Gastrocnemius medialis (tissue), 4 donors: ENCODE results near the gene BDKRB1. TPM values are rescaled to one million over a fixed set of nuclear protein-coding genes. Genes with fewer than 3 reads are reported as not detected.

Experiments used
- ATAC-seq, 2 donors: fragments of 150-250 bp; one replicate each; pipeline ENCODE4 v1.9.1; 2016
- DNase-seq, 2 donors: peaks; one replicate each; pipeline ENCODE4 v3.0.0-alpha.2; 2019
- H3K27ac ChIP-seq, 4 donors: fragments of 200-600 bp; sonication (generic); 1 replicate in 1 of 4; 2 replicates in 3 of 4; pipeline ENCODE4 v1.5.1; 2016 to 2018; ENCODE audit warnings: mild to moderate bottlenecking in 2 of 4, moderate library complexity in 1 of 4
- H3K27me3 ChIP-seq, 3 donors: fragments of 200-600 bp; sonication (generic) in 2 of 3; 1 replicate in 1 of 3; 2 replicates in 2 of 3; pipeline versions ENCODE4 v1.5.1 to v1.6.0; 2016 to 2019; ENCODE audit warnings: mild to moderate bottlenecking in 1 of 3, moderate library complexity in 1 of 3
- H3K36me3 ChIP-seq, 2 donors: fragments of 200-600 bp; sonication (generic) in 1 of 2; one replicate each; pipeline ENCODE4 v1.5.1; 2017 to 2018
- H3K4me1 ChIP-seq, 2 donors: fragments of 200-600 bp; sonication (generic) in 1 of 2; one replicate each; pipeline ENCODE4 v1.5.1; 2016 to 2017; ENCODE audit warnings: mild to moderate bottlenecking in 2 of 2
- H3K4me3 ChIP-seq, 4 donors: fragments of 200-600 bp; sonication (generic) in 3 of 4; 1 replicate in 1 of 4; 2 replicates in 3 of 4; pipeline ENCODE4 v1.5.1; 2016 to 2019; ENCODE audit warnings: mild to moderate bottlenecking in 2 of 4
- H3K9me3 ChIP-seq, 3 donors: fragments of 200-600 bp; sonication (generic) in 2 of 3; 1 replicate in 1 of 3; 2 replicates in 2 of 3; pipeline ENCODE4 v1.5.1; 2016 to 2019
- POLR2A ChIP-seq, 2 donors: fragments of 450-650 bp; IDR thresholded peaks; one replicate each; pipeline ENCODE4 v1.6.1; 2017; ENCODE audit warnings: antibody characterized with exemption in 2 of 2, mild to moderate bottlenecking in 2 of 2, moderate library complexity in 2 of 2
- in situ Hi-C, 4 donors: fragments of 200-750 bp; cut with MboI; loops; one replicate each; pipeline versions ENCODE4 v1.15.0 to v1.8.0; 2017; ENCODE audit warnings: low sequenced_read_pairs in 4 of 4
- intact Hi-C: fragments of 100-400 bp; cut with DNase I; formaldehyde crosslinking; loops from one replicate; pipeline ENCODE4 v1.15.1; 2023; ENCODE audit warnings: low total_unique reads
- total RNA-seq, 4 donors: library from RNA; depleted of rRNA; stranded (reverse); fragments of >200 nt; gene quantifications; one replicate each; pipeline versions ENCODE4 v1.1.0 to v1.2.3, GENCODE V29; 2016
- TF ChIP-seq, protein P1 (sequence below), 5 experiments: fragments of 450-650 bp in 3 of 5; fragments of 200-600 bp in 2 of 5; sonication (generic) in 2 of 5; IDR thresholded peaks in 4 of 5; conservative IDR thresholded peaks in 1 of 5; 1 replicate in 4 of 5; 2 replicates in 1 of 5; pipeline ENCODE4 v1.5.1; 2016 to 2019; ENCODE audit warnings: antibody characterized with exemption in 5 of 5, mild to moderate bottlenecking in 3 of 5, moderate library complexity in 3 of 5

Gene BDKRB1
- total RNA-seq, 4 donors from 2014 or later, result not detected

DNA sequence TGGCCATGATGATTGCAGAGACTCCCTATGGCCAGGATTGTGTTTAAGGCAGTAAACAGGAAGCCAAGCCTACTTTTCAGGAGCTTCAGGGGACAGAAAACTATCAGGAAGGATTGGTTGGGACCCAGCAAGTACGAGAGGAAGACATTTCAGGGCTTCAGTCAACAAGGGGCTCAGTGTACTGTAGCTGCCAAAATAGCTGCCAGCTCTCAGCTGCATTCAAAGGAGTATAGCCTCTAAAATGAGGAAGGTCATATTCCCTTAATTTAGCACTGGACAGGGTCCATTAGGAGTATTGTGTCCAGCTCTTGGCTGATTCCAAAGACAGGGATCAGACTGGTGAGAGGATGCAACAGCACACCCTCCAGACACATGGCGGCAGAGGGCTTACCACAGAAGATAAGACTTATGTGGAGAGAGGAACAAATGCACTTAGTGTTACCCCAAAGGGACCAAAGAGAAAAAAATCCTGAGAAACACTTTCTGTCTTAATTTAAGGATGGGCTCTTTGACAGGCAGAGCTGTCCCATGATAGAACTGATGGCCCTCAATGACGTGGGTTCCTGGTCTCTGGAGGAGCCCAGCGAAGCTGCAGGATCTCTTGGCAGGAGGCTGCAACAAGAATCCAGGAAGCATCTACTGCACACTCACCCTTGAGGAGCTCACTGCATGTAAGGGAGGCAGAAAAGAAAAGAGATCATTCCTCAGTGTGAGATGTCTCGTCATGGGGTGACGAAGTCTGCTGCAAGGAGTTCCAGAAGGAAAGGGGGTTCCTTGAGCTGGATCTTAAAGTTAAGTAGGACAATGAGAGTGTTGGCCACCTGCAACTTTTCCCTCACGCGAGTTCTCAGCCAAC, 14.8 kb downstream of the BDKRB1 start:
- H3K4me3 ChIP-seq, result no peak overlapping the region
- DNase-seq (no peak), ATAC-seq (no peak)
- no peak for TF ChIP-seq POLR2A (IDR thresholded peaks at IDR 0.05)
- TF ChIP-seq, protein P1, sequence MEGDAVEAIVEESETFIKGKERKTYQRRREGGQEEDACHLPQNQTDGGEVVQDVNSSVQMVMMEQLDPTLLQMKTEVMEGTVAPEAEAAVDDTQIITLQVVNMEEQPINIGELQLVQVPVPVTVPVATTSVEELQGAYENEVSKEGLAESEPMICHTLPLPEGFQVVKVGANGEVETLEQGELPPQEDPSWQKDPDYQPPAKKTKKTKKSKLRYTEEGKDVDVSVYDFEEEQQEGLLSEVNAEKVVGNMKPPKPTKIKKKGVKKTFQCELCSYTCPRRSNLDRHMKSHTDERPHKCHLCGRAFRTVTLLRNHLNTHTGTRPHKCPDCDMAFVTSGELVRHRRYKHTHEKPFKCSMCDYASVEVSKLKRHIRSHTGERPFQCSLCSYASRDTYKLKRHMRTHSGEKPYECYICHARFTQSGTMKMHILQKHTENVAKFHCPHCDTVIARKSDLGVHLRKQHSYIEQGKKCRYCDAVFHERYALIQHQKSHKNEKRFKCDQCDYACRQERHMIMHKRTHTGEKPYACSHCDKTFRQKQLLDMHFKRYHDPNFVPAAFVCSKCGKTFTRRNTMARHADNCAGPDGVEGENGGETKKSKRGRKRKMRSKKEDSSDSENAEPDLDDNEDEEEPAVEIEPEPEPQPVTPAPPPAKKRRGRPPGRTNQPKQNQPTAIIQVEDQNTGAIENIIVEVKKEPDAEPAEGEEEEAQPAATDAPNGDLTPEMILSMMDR (IDR thresholded peaks at IDR 0.05 in 4 of 5, conservative IDR thresholded peaks at IDR 0.05 in 1 of 5), result no peak
- intact Hi-C loops, result loop anchor here (5.0 kb wide), 1 partner anchor 843 kb away; no protein-coding TSS in a partner anchor
- no peaks in the 10 kb centered on the region for H3K36me3 ChIP-seq
- no peaks in the 10 kb centered on the region for H3K9me3 ChIP-seq
- no peaks in the 10 kb centered on the region for H3K4me1 ChIP-seq
- no peak overlapping the region for H3K27ac ChIP-seq
- in situ Hi-C loops, result loop anchor here in 2 of 4 donors (10.0 to 25.0 kb wide), 2 partner anchors 176 to 708 kb away; no protein-coding TSS in a partner anchor
- H3K27me3 ChIP-seq, result no peaks in the 10 kb centered on the region

DNA sequence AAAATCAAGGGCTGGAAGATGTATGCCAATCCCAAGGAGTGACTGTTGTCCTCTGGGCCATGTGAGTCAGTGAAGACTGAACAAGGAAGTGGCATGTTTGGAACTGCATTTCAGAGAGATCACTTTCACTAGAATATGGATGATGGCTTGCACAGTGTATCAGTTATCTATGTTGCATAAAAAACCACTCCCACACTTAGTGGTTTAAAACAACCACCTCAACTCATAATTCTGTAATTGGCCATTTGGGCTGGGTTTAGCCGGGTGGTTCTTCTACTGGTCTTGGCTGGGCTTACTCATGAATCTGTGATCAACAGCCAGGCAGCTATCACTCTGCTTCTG, 15.4 kb downstream of the BDKRB1 start:
- ATAC-seq (no peak), DNase-seq (no peak)
- no peaks in the 10 kb centered on the region for H3K36me3 ChIP-seq
- no peak for TF ChIP-seq POLR2A (IDR thresholded peaks at IDR 0.05)
- TF ChIP-seq, protein P1 (IDR thresholded peaks at IDR 0.05 in 4 of 5, conservative IDR thresholded peaks at IDR 0.05 in 1 of 5), result no peak
- H3K4me3 ChIP-seq, result no peak overlapping the region
- H3K9me3 ChIP-seq, result no peaks in the 10 kb centered on the region
- intact Hi-C loops (loop anchor here (5.0 kb wide), 1 partner anchor 844 kb away; no protein-coding TSS in a partner anchor), in situ Hi-C loops (loop anchor here in 2 of 4 donors (10.0 to 25.0 kb wide), 2 partner anchors 177 to 709 kb away; no protein-coding TSS in a partner anchor)
- no peaks in the 10 kb centered on the region for H3K4me1 ChIP-seq
- H3K27ac ChIP-seq, result no peak overlapping the region
- H3K27me3 ChIP-seq, result no peaks in the 10 kb centered on the region

DNA sequence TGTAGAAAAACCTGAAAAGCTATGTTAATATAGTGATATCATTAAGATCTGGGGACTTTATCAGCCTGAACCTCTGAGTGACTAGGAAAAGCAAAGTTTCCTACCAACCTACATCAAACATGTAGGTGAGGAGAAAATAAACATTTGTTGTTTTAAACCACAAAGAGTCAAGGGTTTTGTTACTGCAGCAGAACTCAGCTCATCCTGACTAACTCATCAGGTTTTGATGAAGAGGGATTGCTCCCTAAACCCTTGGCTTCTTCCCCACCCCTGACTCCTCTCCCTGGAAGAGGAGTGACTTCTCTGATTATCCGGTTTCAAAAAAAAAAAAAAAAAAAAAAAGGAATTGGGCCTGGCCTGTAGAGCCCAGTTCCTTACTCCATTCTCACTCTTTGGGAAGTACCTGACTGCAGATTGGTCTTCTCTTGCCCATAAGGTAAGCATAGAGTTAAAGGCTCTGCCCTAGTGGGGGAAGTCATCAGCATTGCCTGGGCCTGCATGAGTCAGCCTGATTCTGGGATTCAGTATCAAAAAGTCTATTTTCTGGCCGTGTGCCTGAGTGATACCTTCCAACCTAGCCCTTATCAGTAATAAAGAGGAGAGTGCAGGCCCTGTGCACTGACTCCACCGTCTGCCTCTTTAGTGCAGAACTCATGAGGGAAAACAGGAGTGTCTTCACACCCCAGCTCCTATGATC, 16.9 kb downstream of the BDKRB1 start:
- H3K4me1 ChIP-seq, result no peaks in the 10 kb centered on the region
- H3K36me3 ChIP-seq, result no peaks in the 10 kb centered on the region
- DNase-seq (no peak), ATAC-seq (no peak)
- no peaks in the 10 kb centered on the region for H3K27me3 ChIP-seq
- H3K27ac ChIP-seq, result no peak overlapping the region
- intact Hi-C loops (loop anchor here (5.0 kb wide), 1 partner anchor 846 kb away; no protein-coding TSS in a partner anchor), in situ Hi-C loops (loop anchor here in 2 of 4 donors (10.0 to 25.0 kb wide), 2 partner anchors 178 to 711 kb away; no protein-coding TSS in a partner anchor)
- no peak overlapping the region for H3K4me3 ChIP-seq
- TF ChIP-seq, protein P1 (IDR thresholded peaks at IDR 0.05 in 4 of 5, conservative IDR thresholded peaks at IDR 0.05 in 1 of 5), result no peak
- TF ChIP-seq POLR2A (IDR thresholded peaks at IDR 0.05), result no peak
- H3K9me3 ChIP-seq, result peaks cover 2 to 5% (median 3%) of the 10 kb centered on the region in 3 donors

DNA sequence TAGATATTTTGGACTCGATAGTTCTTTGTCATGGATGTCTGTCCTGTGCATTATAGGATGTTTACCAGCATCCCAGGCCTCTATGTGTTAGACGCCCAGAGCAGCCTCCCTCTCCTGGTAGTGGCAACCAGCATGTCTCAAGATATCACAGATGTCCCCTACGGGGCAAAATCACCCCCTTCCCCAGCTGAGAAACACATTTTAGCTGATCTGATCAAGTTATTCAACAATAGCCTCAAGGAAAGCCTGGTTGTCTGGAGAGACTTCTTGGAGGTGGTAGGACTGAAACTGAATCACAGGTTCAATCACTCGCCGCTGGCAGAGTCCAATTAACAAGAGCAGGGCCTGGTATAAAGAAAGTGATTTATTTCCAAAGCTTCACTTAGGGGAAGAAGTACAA, 17.6 kb downstream of the BDKRB1 start:
- no peaks in the 10 kb centered on the region for H3K4me1 ChIP-seq
- no peak for DNase-seq
- no peak for ATAC-seq
- peaks cover 4 to 12% (median 6%) of the 10 kb centered on the region in 3 donors for H3K9me3 ChIP-seq
- H3K36me3 ChIP-seq, result no peaks in the 10 kb centered on the region
- intact Hi-C loops (loop anchor here (5.0 kb wide), 1 partner anchor 846 kb away; no protein-coding TSS in a partner anchor), in situ Hi-C loops (loop anchor here in 2 of 4 donors (10.0 to 25.0 kb wide), 2 partner anchors 179 to 711 kb away; no protein-coding TSS in a partner anchor)
- TF ChIP-seq, protein P1 (IDR thresholded peaks at IDR 0.05 in 4 of 5, conservative IDR thresholded peaks at IDR 0.05 in 1 of 5), result no peak
- TF ChIP-seq POLR2A (IDR thresholded peaks at IDR 0.05), result no peak
- no peak overlapping the region for H3K4me3 ChIP-seq
- H3K27me3 ChIP-seq, result no peaks in the 10 kb centered on the region
- H3K27ac ChIP-seq, result no peak overlapping the region
